ENCODE measurements around the gene WRAP73. TPM values are rescaled to one million over a fixed set of nuclear protein-coding genes. Genes with fewer than 3 reads are reported as not detected.
A peak's percentile ranks its signal among the peaks of the same experiment; 100 is the strongest.

Gene WRAP73
- total and polyA plus RNA-seq, 9 of the 15 experiments (the other 6 are each of a cell fraction or from before 2014, with no cell fraction given): 4.3 to 51.8 (median 30.1) TPM

- ATAC-seq: no peak
- Histone ChIP-seq H4K20me1 (replicated peaks; ENCODE audit: control insufficient read depth, insufficient read depth, low read length) (peaks cover 11% of the 10 kb centered on the region), H3K9me3 (replicated peaks; ENCODE audit: control insufficient read depth, insufficient read depth, low read depth, low read length) (no peaks in the 10 kb centered on the region), H3K27ac (ENCODE audit: extremely low read depth, low read depth, low read length) (no peak overlapping the region), H3K9me1 (ENCODE audit: control insufficient read depth, insufficient read depth, low read length) (no peaks in the 10 kb centered on the region), H3K4me2 (ENCODE audit: insufficient read depth, low read length) (no peak overlapping the region), H3K79me2 (ENCODE audit: control insufficient read depth, insufficient read depth, low read length) (no peaks in the 10 kb centered on the region), H3K9ac (ENCODE audit: insufficient read depth in 1 of 2, low read depth in 2 of 2, low read length in 2 of 2) (no peak overlapping the region), H2AFZ (ENCODE audit: low read depth, low read length) (no peak overlapping the region), H3K4me3 (no peak overlapping the region), H3K4me1 (replicated peaks in 1 of 2; ENCODE audit: control insufficient read depth in 2 of 2, insufficient read depth in 2 of 2, low read length in 2 of 2) (peaks cover 7 to 26% of the 10 kb centered on the region in 2 experiments; a peak in 4 of 5 replicates), H3K27me3 (ENCODE audit: control insufficient read depth in 2 of 2, insufficient read depth in 2 of 2, low read length in 2 of 2) (peaks cover 8 to 62% of the 10 kb centered on the region in 2 experiments; a peak in 3 of 5 replicates), H3K36me3 (ENCODE audit: control insufficient read depth, insufficient read depth, low read length) (no peaks in the 10 kb centered on the region)
- TF ChIP-seq TFE3 (CRISPR knock-in tag; IDR thresholded peaks at IDR 0.05) (peak; percentile 13; the same call in 1 of the 2 replicates), RAD51 (IDR thresholded peaks at IDR 0.05; ENCODE audit: borderline replicate concordance, low read depth) (peak; percentile 62; the same call in 1 of the 2 replicates), ILK (tag; IDR thresholded peaks at IDR 0.05; ENCODE audit: borderline replicate concordance, low read depth) (no peak), USF1 (CRISPR knock-in tag; IDR thresholded peaks at IDR 0.05) (peak; percentile 78), USF2 (CRISPR knock-in tag; IDR thresholded peaks at IDR 0.05) (peak; percentile 67), ZNF124 (CRISPR knock-in tag; IDR thresholded peaks at IDR 0.05) (no peak), BHLHE40 (IDR thresholded peaks at IDR 0.05; ENCODE audit: low read length) (peak; percentile 47)
- POLR2A ChIA-PET: interaction anchor here (0.6 to 1.2 kb wide), 3 partner anchors 9 to 45 kb away, joined by 3 to 4 read pairs (median 3); no protein-coding TSS in a partner anchor
- intact Hi-C loops (cut with micrococcal nuclease) (no loop called here), in situ Hi-C loops (cut with MboI) (no loop called here)
- CTCF ChIA-PET (ENCODE audit: low intra/inter-chr PET ratio): no interaction called here
- no peak for FAIRE-seq
- BruUV-seq (replicated peaks): no TSS peak
- no peak for DNase-seq (ENCODE audit: extremely low read depth in 1 of 4, low spot score in 3 of 4)
- 15% methylated on average over 7 of the region's 7 CpGs for WGBS (ENCODE audit: insufficient coverage, low coverage, missing lambda C conversion rate)
Measured at GRCh38 chr1:3608154-3608553, 41.7 kb downstream of the WRAP73 start.
